Stimulated activated CD8-positive, alpha-beta memory T cell treated with anti-CD3 and anti-CD28 coated beads, Interleukin-15, amount 100 ng/mL, for 1 hour (primary cell): ENCODE measurements around the gene MLLT10.

Experiments used
- DNase-seq: peaks from one replicate; pipeline ENCODE4 v3.0.0-alpha.2; 2020; ENCODE audit warnings: low read depth

MLLT10 gene

GRCh38 chr10:21637795-21638194 lies 103.8 kb downstream of the MLLT10 start:
- no peak for DNase-seq

DNA sequence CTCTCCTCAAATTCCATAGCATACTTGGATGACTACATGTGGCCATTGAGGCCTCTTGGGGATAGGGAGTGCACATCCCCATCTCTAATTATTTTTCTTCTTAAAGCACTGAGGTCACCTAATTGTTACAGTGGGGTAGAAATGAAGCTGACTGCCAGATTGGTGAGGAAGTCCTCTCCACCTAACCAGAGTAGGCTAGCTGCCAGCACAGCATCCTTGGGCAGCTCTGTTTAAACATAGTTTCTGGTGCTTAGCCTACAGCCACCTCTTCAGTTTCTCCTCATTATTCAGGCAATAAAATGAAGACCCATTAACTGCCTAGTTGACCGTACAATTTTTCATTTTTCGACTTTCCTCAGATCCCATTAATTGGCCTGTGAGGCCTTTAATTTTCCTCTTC lies 104.6 kb downstream of the MLLT10 start:
- DNase-seq, result no peak

- no peak for DNase-seq
These were observed 114.0 kb downstream of the MLLT10 start for GRCh38 chr10:21648040-21648439.

- DNase-seq, result no peak
These were observed 115.4 kb downstream of the MLLT10 start for GRCh38 chr10:21649454-21649872.

DNA sequence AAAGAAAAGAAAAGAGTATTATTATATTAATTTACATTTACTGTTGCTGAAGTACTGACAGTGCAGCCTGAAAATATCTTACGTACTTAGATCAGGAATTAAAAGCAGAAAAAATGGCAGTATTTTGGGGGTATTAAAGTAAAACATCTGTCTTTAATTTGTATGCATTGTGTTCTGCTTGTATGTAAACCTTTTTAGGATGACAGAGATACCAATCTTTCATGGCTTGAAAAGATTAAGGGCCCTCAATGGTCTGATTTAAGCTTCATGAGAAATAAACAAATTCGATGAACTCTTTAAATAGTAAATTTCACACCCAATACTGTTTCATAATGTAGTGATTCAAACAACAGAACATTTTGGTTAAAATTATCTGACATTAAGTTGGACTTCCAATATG lies 116.3 kb downstream of the MLLT10 start:
- DNase-seq, result no peak

GRCh38 chr10:21655236-21655635 lies 121.2 kb downstream of the MLLT10 start:
- no peak for DNase-seq

GRCh38 chr10:21655687-21656086 lies 121.7 kb downstream of the MLLT10 start:
- DNase-seq, result no peak

- DNase-seq, result no peak
These were observed 127.1 kb downstream of the MLLT10 start for GRCh38 chr10:21661087-21661486.

DNA sequence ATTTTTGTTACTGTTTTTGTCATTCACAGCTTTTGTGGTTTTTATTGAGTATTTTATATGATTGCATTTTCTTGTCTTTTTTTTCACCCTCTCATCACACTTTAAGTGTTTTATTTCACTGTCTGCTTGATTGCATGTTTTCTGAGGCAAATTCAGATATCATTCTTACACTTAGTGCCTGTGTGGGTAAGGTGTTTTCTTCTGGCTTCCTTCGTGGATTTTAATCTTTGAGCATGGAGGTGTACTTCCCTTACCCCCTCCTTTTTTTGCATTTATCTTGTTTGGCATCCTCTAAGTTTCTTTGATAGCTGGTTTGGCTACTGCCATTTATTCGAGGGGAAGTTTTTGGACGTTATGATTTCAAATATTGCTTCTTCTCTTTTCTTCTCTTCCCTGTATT lies 127.9 kb downstream of the MLLT10 start:
- DNase-seq, result no peak

GRCh38 chr10:21662635-21663034 lies 128.6 kb downstream of the MLLT10 start:
- DNase-seq, result no peak

DNA sequence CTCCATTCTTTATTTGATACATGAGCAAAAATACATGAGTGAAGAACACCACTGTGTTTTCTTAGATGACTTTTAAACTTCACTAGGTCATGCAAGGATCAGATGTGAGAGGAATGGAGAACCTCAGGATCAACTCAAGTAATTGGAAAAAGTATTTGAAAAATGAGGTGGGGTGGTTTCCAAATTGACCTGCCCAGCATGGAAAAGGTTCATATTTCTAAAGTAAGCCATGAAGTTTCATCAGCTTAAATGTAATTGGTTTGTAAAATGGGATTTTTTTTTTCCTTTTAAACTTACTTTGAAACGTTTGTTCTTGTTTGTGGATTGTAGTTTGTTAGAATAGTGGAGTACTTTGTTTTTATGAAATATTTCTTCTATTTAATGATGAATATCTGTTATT lies 134.8 kb downstream of the MLLT10 start:
- no peak for DNase-seq

DNA sequence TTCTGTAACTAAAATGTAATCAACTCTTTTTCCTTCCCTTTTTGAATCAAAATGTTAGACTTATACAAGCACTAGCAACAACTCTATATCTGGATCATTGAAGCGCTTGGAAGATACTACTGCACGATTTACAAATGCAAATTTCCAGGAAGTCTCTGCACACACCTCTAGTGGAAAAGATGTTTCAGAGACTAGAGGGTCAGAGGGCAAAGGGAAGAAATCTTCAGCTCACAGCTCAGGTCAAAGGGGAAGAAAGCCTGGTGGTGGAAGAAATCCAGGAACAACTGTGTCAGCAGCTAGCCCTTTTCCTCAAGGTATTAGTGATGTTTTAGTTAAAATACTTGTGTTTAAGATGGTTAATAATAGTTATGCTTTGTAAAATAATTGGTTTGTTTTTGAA lies 136.4 kb downstream of the MLLT10 start:
- no peak for DNase-seq

DNA sequence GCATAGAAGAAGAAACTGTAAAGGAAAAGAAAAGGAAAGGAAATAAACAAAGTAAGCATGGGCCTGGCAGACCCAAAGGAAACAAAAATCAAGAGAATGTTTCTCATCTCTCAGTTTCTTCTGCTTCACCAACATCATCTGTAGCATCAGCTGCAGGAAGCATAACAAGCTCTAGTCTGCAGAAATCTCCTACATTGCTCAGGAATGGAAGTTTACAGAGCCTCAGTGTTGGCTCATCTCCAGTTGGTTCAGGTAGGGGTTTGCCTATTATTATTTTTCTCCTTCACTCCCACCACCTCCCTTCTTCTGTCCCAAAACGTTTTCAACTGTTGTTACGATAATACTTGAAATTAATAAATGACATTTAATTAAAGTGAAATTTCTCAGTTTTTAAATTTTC lies 139.6 kb downstream of the MLLT10 start:
- DNase-seq, result no peak

- DNase-seq, result no peak
These were observed 141.2 kb downstream of the MLLT10 start for GRCh38 chr10:21675157-21675796.

DNA sequence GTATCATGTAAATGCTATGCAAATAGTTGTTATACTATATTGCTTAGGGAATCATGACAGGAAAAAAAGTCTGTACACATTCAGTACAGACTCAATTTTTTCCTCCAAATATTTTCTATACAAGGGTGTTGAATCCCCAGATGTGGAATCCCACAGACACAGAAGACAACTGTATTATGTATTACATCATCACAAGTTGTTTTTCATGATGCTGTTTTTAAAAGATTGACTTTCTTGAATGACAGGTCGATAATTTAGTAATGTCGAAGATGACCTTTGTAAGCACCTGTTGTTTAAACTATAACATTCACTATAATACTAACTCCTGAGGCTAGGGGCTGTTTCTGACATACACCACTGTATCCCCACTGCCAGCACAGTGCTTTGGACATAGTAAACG lies 143.5 kb downstream of the MLLT10 start:
- no peak for DNase-seq

- no peak for DNase-seq
These were observed 147.1 kb downstream of the MLLT10 start for GRCh38 chr10:21681156-21681555.

DNA sequence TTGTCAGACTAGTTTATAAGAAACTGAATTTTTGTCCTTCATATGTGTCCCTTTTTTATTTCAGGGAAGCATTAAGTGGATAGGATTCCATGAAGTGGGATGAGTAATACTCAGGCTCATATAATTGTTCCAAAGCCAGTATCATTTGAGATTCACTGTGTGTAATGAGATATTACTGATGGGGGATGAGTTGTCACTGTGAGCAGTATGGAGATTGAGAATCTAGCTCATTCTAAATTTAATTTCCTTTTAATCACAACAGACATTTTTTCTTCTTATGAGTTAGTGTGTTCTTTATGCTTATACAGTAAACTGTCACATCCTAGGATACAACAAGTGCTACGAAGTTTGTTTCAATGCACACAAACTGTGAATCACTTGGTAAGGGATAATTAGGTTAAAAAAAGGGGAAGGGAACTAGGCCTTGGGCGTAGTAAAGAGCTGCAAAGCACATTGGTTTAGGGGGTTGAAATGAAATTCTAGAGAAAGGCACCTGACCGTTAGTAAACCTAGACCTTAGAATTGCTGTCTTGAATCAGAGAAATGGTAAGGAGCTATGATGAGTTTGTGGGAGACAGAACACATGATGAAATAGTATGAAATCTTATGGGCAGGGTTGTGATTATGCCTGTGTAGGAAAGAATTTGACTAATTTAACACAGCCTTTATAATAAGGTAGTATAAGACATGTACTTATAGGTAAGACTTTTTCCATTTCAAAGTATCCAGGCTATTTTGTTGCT lies 153.4 kb downstream of the MLLT10 start:
- no peak for DNase-seq

DNA sequence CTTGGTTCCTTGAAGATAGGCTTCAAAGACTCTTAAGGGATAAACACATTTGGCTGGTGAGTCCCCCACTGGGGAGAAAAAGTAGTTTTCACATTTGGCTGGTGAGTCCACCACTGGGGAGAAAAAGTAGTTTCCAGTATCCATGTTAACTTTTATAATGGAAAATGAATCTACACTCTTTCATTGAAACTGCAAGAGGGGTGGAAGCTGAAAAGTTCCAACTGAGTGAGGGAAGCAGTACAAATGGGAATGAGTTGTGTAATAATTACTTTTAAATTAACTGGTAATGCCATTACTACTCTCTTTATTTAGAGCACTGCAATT lies 153.9 kb downstream of the MLLT10 start:
- no peak for DNase-seq

- DNase-seq, result no peak
These were observed 154.8 kb downstream of the MLLT10 start for GRCh38 chr10:21688870-21689269.

GRCh38 chr10:21689881-21690280 lies 155.8 kb downstream of the MLLT10 start:
- no peak for DNase-seq

GRCh38 chr10:21692916-21693315 lies 158.9 kb downstream of the MLLT10 start:
- DNase-seq, result no peak

- no peak for DNase-seq
These were observed 159.4 kb downstream of the MLLT10 start for GRCh38 chr10:21693418-21693817.

DNA sequence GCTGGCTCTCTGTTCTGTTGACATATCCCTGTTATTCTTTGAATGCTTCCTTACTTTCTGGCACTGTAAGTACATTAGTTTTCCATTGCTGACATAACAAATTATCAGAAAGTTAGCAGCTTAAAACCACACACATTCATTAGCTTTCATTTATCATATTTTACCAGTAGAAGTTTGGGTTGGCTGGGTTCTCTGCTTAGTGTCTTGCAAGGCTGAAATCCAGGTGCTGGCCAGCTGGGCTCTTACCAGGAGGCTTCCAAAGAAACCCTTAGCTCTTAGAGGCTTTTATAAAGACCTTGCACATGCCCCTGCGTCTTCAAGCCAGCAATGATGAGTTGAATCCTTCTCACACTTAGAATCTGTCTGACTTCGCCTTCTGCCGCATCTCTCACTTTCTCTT lies 160.6 kb downstream of the MLLT10 start:
- no peak for DNase-seq

- DNase-seq, result no peak
These were observed 162.3 kb downstream of the MLLT10 start for GRCh38 chr10:21696302-21696701.
